Fibroblast of lung (primary cell): ENCODE results near the gene DNAI7. TPM values are rescaled to one million over a fixed set of nuclear protein-coding genes. Genes with fewer than 3 reads are reported as not detected.

Experiments used
- DNase-seq, 2 donors: peaks; one replicate each; pipeline versions ENCODE4 v3.0.0 to v3.0.0-alpha.2; 2010; ENCODE audit warnings: low read depth in 2 of 2
- H2AFZ ChIP-seq: 2 replicates; pipeline ENCODE4 v1.5.1; 2012; ENCODE audit warnings: low read length, control low read depth, inconsistent platforms
- H3K27ac ChIP-seq: 2 replicates; pipeline ENCODE4 v1.5.1; 2011; ENCODE audit warnings: low read length, control low read depth; ENCODE audit not compliant: insufficient read depth
- H3K27me3 ChIP-seq: 2 replicates; pipeline ENCODE4 v1.5.1; 2011; ENCODE audit warnings: mild to moderate bottlenecking, low read length; ENCODE audit not compliant: control insufficient read depth, insufficient read depth
- H3K36me3 ChIP-seq: 2 replicates; pipeline ENCODE4 v1.5.1; 2011; ENCODE audit warnings: low read length; ENCODE audit not compliant: control insufficient read depth, insufficient read depth
- H3K4me1 ChIP-seq: 2 replicates; pipeline ENCODE4 v1.5.1; 2011; ENCODE audit warnings: low read length; ENCODE audit not compliant: control insufficient read depth, insufficient read depth; ENCODE audit errors: extremely low read depth
- H3K4me2 ChIP-seq: 2 replicates; pipeline ENCODE4 v1.5.1; 2011; ENCODE audit warnings: low read length, control low read depth; ENCODE audit not compliant: insufficient read depth; ENCODE audit errors: extremely low read depth
- H3K4me3 ChIP-seq, 4 experiments: fragments of 200-600 bp in 1 of 4; sonication (generic) in 1 of 4; replicated peaks in 1 of 4; 2 replicates each; pipeline ENCODE4 v1.5.1; 2011 to 2016; ENCODE audit warnings: low read length in 4 of 4, low read depth in 3 of 4, mild to moderate bottlenecking in 3 of 4, control low read depth in 2 of 4, inconsistent platforms in 1 of 4, mixed read lengths in 1 of 4; ENCODE audit not compliant: insufficient read depth in 1 of 4; ENCODE audit errors: control extremely low read depth in 1 of 4
- H3K79me2 ChIP-seq: 2 replicates; pipeline ENCODE4 v1.5.1; 2012; ENCODE audit warnings: mild to moderate bottlenecking, low read length, inconsistent platforms; ENCODE audit not compliant: control insufficient read depth, insufficient read depth
- H3K9ac ChIP-seq: 2 replicates; pipeline ENCODE4 v1.5.1; 2011; ENCODE audit warnings: mild to moderate bottlenecking, low read length, control low read depth; ENCODE audit not compliant: insufficient read depth
- H3K9me3 ChIP-seq: 2 replicates; pipeline ENCODE4 v1.5.1; 2012; ENCODE audit warnings: low read depth, low read length; ENCODE audit not compliant: control insufficient read depth, insufficient read depth
- H4K20me1 ChIP-seq: 2 replicates; pipeline ENCODE4 v1.5.1; 2011; ENCODE audit warnings: low read length; ENCODE audit not compliant: control insufficient read depth, insufficient read depth; ENCODE audit errors: extremely low read depth
- EZH2 ChIP-seq: IDR thresholded peaks from 2 replicates; pipeline ENCODE4 v1.5.1; 2012; ENCODE audit warnings: low read length, control low read depth, mild to moderate bottlenecking; ENCODE audit errors: missing control alignments
- polyA plus RNA-seq, 2 donors: library from polyadenylated mRNA; depleted of rRNA in 1 of 2; stranded (reverse) in 1 of 2; unstranded in 1 of 2; fragments of >200 nt; gene quantifications; 2 replicates each; pipeline ENCODE4 v1.2.1, GENCODE V29; 2011 to 2012; ENCODE audit warnings: missing spikeins in 1 of 2
- total RNA-seq: library from RNA; depleted of rRNA; stranded (reverse); fragments of >200 nt; gene quantifications from 2 replicates; pipeline ENCODE4 v1.2.1, GENCODE V29; 2014
- TF ChIP-seq, protein P1 (sequence below), 2 donors: IDR thresholded peaks in 1 of 2; conservative IDR thresholded peaks in 1 of 2; 1 replicate in 1 of 2; 2 replicates in 1 of 2; pipeline ENCODE4 v1.5.1; 2011 to 2012; ENCODE audit warnings: low read length in 2 of 2, control low read depth in 1 of 2, inconsistent platforms in 1 of 2, low read depth in 1 of 2, mild to moderate bottlenecking in 1 of 2

DNAI7 gene
- total and polyA plus RNA-seq, 2 donors (not counting 1 experiment from before 2014, with no cell fraction given): 0.17 to 0.23 TPM

- no peaks in the 10 kb centered on the region for H3K4me1 ChIP-seq
- no peak overlapping the region for H3K4me3 ChIP-seq
- H3K9me3 ChIP-seq: no peaks in the 10 kb centered on the region
- no peak overlapping the region for H3K27ac ChIP-seq
- H2AFZ ChIP-seq: no peak overlapping the region
- no peaks in the 10 kb centered on the region for H3K79me2 ChIP-seq
- H3K4me2 ChIP-seq: no peak overlapping the region
- TF ChIP-seq EZH2: no peak
- TF ChIP-seq, protein P1, sequence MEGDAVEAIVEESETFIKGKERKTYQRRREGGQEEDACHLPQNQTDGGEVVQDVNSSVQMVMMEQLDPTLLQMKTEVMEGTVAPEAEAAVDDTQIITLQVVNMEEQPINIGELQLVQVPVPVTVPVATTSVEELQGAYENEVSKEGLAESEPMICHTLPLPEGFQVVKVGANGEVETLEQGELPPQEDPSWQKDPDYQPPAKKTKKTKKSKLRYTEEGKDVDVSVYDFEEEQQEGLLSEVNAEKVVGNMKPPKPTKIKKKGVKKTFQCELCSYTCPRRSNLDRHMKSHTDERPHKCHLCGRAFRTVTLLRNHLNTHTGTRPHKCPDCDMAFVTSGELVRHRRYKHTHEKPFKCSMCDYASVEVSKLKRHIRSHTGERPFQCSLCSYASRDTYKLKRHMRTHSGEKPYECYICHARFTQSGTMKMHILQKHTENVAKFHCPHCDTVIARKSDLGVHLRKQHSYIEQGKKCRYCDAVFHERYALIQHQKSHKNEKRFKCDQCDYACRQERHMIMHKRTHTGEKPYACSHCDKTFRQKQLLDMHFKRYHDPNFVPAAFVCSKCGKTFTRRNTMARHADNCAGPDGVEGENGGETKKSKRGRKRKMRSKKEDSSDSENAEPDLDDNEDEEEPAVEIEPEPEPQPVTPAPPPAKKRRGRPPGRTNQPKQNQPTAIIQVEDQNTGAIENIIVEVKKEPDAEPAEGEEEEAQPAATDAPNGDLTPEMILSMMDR (conservative IDR thresholded peaks at IDR 0.05 in 1 of 2, IDR thresholded peaks at IDR 0.05 in 1 of 2; ENCODE audit: low read depth in 1 of 2, low read length in 2 of 2): no peak
- H3K9ac ChIP-seq: no peak overlapping the region
- no peaks in the 10 kb centered on the region for H4K20me1 ChIP-seq
- no peaks in the 10 kb centered on the region for H3K27me3 ChIP-seq
- H3K36me3 ChIP-seq: no peaks in the 10 kb centered on the region
- no peak for DNase-seq
Measured at GRCh38 chr12:25101092-25101445, 93.9 kb downstream of the DNAI7 start.

GRCh38 chr12:25100194-25101091 is 94.5 kb downstream of the DNAI7 start:
- TF ChIP-seq, protein P1 (conservative IDR thresholded peaks at IDR 0.05 in 1 of 2, IDR thresholded peaks at IDR 0.05 in 1 of 2; ENCODE audit: low read depth in 1 of 2, low read length in 2 of 2): no peak
- no peak for TF ChIP-seq EZH2
- H3K4me3 ChIP-seq: no peak overlapping the region
- no peak for DNase-seq

GRCh38 chr12:25099010-25099409 is 96.0 kb downstream of the DNAI7 start:
- no peaks in the 10 kb centered on the region for H4K20me1 ChIP-seq
- H3K4me1 ChIP-seq: no peaks in the 10 kb centered on the region
- H3K27ac ChIP-seq: no peak overlapping the region
- H3K36me3 ChIP-seq: no peaks in the 10 kb centered on the region
- no peaks in the 10 kb centered on the region for H3K9me3 ChIP-seq
- no peak overlapping the region for H2AFZ ChIP-seq
- no peaks in the 10 kb centered on the region for H3K79me2 ChIP-seq
- H3K27me3 ChIP-seq: no peaks in the 10 kb centered on the region
- H3K4me3 ChIP-seq: no peak overlapping the region
- H3K4me2 ChIP-seq: no peak overlapping the region
- TF ChIP-seq EZH2: no peak
- TF ChIP-seq, protein P1 (conservative IDR thresholded peaks at IDR 0.05 in 1 of 2, IDR thresholded peaks at IDR 0.05 in 1 of 2; ENCODE audit: low read depth in 1 of 2, low read length in 2 of 2): no peak
- H3K9ac ChIP-seq: no peak overlapping the region
- DNase-seq: no peak

More at GRCh38 chr12:25100194-25101091, 94.5 kb downstream of the DNAI7 start:
- Histone ChIP-seq H3K27me3 (no peaks in the 10 kb centered on the region), H3K36me3 (no peaks in the 10 kb centered on the region), H3K79me2 (no peaks in the 10 kb centered on the region), H3K27ac (no peak overlapping the region), H3K9ac (no peak overlapping the region), H3K4me2 (no peak overlapping the region), H3K4me1 (no peaks in the 10 kb centered on the region), H2AFZ (no peak overlapping the region), H3K9me3 (no peaks in the 10 kb centered on the region), H4K20me1 (no peaks in the 10 kb centered on the region)
